B cell (primary cell): ENCODE results near the gene FKBP1B. TPM values are rescaled to one million over a fixed set of nuclear protein-coding genes. Genes with fewer than 3 reads are reported as not detected.

Experiments
- ATAC-seq: fragments of 200-7000 bp; cut with Tn5 transposase; one replicate; pipeline ENCODE4 v1.10.0; 2021; ENCODE audit warnings: low read depth, mild to moderate bottlenecking, moderate number of reproducible peaks, moderate library complexity
- CTCF ChIA-PET: fragments of 350-600 bp; sonication (Branson Sonifier 250); formaldehyde crosslinking; loops from one replicate; lab custom pipeline; 2021; ENCODE audit warnings: antibody characterized with exemption, inconsistent platforms; lab: Charles Lee
- POLR2A ChIA-PET: fragments of 350-600 bp; sonication (Branson Sonifier 250); formaldehyde crosslinking; loops from one replicate; lab custom pipeline; 2021; ENCODE audit warnings: antibody characterized with exemption; lab: Charles Lee
- DNase-seq: peaks from one replicate; pipeline ENCODE4 v3.0.0; 2013
- H2AFZ ChIP-seq: 2 replicates; pipeline ENCODE4 v1.6.1; 2012; ENCODE audit warnings: mild to moderate bottlenecking, low read depth, low read length; ENCODE audit not compliant: insufficient read depth, poor library complexity, severe bottlenecking
- H3K27ac ChIP-seq, 2 donors: 1 replicate in 1 of 2; 2 replicates in 1 of 2; pipeline ENCODE4 v1.5.1; 2012 to 2013; ENCODE audit warnings: low read length in 2 of 2, mild to moderate bottlenecking in 2 of 2, moderate library complexity in 1 of 2
- H3K27me3 ChIP-seq, 4 experiments: fragments of 200-600 bp in 1 of 4; sonication (generic) in 1 of 4; replicated peaks in 1 of 4; 1 replicate in 2 of 4; 2 replicates in 2 of 4; pipeline versions ENCODE4 v1.6.1 to v1.7.0; 2013 to 2016; ENCODE audit warnings: low read length in 3 of 4, mild to moderate bottlenecking in 2 of 4, mixed read lengths in 1 of 4, moderate library complexity in 1 of 4; ENCODE audit not compliant: insufficient read depth in 4 of 4, control insufficient read depth in 3 of 4; ENCODE audit errors: control extremely low read depth in 1 of 4
- H3K36me3 ChIP-seq, 2 experiments: replicated peaks in 1 of 2; 1 replicate in 1 of 2; 2 replicates in 1 of 2; pipeline versions ENCODE4 v1.6.1 to v1.7.1; 2013; ENCODE audit warnings: low read length in 1 of 2; ENCODE audit not compliant: insufficient read depth in 2 of 2, control insufficient read depth in 1 of 2; ENCODE audit errors: control extremely low read depth in 1 of 2, extremely low read depth in 1 of 2
- H3K4me1 ChIP-seq, 2 donors: fragments of 200-600 bp in 1 of 2; sonication (generic) in 1 of 2; 1 replicate in 1 of 2; 2 replicates in 1 of 2; pipeline versions ENCODE4 v1.5.1 to v1.6.1; 2013 to 2017; ENCODE audit warnings: low read length in 2 of 2; ENCODE audit not compliant: control insufficient read depth in 2 of 2, insufficient read depth in 2 of 2
- H3K4me2 ChIP-seq: replicated peaks from 2 replicates; pipeline ENCODE3; 2012; ENCODE audit warnings: mild to moderate bottlenecking, low read depth, low read length; ENCODE audit not compliant: poor library complexity, severe bottlenecking
- H3K4me3 ChIP-seq, 5 experiments: fragments of 200-600 bp in 1 of 5; sonication (generic) in 1 of 5; 1 replicate in 3 of 5; 2 replicates in 2 of 5; pipeline versions ENCODE4 v1.5.1 to v1.7.0; 2011 to 2016; ENCODE audit warnings: low read length in 4 of 5, mild to moderate bottlenecking in 4 of 5, low read depth in 2 of 5, control low read depth in 1 of 5, moderate library complexity in 1 of 5; ENCODE audit not compliant: insufficient read depth in 1 of 5; ENCODE audit errors: control extremely low read depth in 1 of 5, extremely low read depth in 1 of 5
- H3K79me2 ChIP-seq: fragments of 200-600 bp; sonication (generic); one replicate; pipeline ENCODE4 v1.6.0; 2016; ENCODE audit warnings: low read length; ENCODE audit not compliant: control insufficient read depth, insufficient read depth
- H3K9ac ChIP-seq: fragments of 200-600 bp; sonication (generic); 2 replicates; pipeline ENCODE4 v1.6.1; 2017; ENCODE audit warnings: mild to moderate bottlenecking, low read length, moderate library complexity
- H3K9me3 ChIP-seq, 3 donors: one replicate each; pipeline versions ENCODE4 v1.6.1 to v1.7.1; 2013; ENCODE audit warnings: low read length in 2 of 3; ENCODE audit not compliant: control insufficient read depth in 2 of 3, insufficient read depth in 1 of 3; ENCODE audit errors: control extremely low read depth in 1 of 3
- H4K20me1 ChIP-seq: 2 replicates; pipeline ENCODE4 v1.6.0; 2012; ENCODE audit warnings: mild to moderate bottlenecking, low read length; ENCODE audit not compliant: insufficient read depth, control insufficient read depth, poor library complexity, severe bottlenecking
- H3K27ac Mint-ChIP-seq: one replicate; pipeline ENCODE4 v1.8.0; 2021; ENCODE audit warnings: mixed read lengths
- H3K27me3 Mint-ChIP-seq: one replicate; pipeline ENCODE4 v1.8.0; 2021; ENCODE audit warnings: mixed read lengths
- H3K4me1 Mint-ChIP-seq: one replicate; pipeline ENCODE4 v1.8.0; 2021; ENCODE audit warnings: mixed read lengths
- H3K4me3 Mint-ChIP-seq: one replicate; pipeline ENCODE4 v1.8.0; 2021; ENCODE audit warnings: mixed read lengths
- H3K9me3 Mint-ChIP-seq: one replicate; pipeline ENCODE4 v1.8.0; 2022; ENCODE audit warnings: mixed read lengths; ENCODE audit not compliant: insufficient read depth
- EZH2 ChIP-seq: IDR thresholded peaks from 2 replicates; pipeline ENCODE4 v1.6.1; 2012; ENCODE audit warnings: borderline replicate concordance, low read depth, mild to moderate bottlenecking, moderate library complexity, low read length; ENCODE audit not compliant: insufficient read depth, poor library complexity, severe bottlenecking
- WGBS: methylation state at CpG from one replicate; pipeline ENCODE4 v1.1.5; 2013; ENCODE audit warnings: missing lambda C conversion rate; ENCODE audit not compliant: insufficient coverage; 5-methylcytosine and 5-hydroxymethylcytosine counted together
- intact Hi-C: fragments of 100-400 bp; cut with micrococcal nuclease; formaldehyde crosslinking; loops from one replicate; pipeline ENCODE4 v1.10.0; 2022
- polyA plus RNA-seq: library from polyadenylated mRNA; depleted of rRNA; stranded (reverse); fragments of >200 nt; gene quantifications from 2 replicates; pipeline ENCODE4 v1.2.3, GENCODE V29; 2012
- total RNA-seq, 2 donors: library from RNA; stranded (reverse); fragments of 120-200 nt in 1 of 2; gene quantifications; 1 replicate in 1 of 2; 2 replicates in 1 of 2; pipeline versions ENCODE4 v1.2.3 to v1.2.4, GENCODE V29; 2013 to 2022
- TF ChIP-seq, protein P1 (sequence below): fragments of 200-600 bp; IDR thresholded peaks from one replicate; pipeline ENCODE4 v1.8.0; 2022; ENCODE audit warnings: antibody characterized with exemption, mild to moderate bottlenecking

Gene FKBP1B
- total and polyA plus RNA-seq, 2 donors (not counting 1 experiment from before 2014, with no cell fraction given): 0.85 to 3.8 TPM

DNA sequence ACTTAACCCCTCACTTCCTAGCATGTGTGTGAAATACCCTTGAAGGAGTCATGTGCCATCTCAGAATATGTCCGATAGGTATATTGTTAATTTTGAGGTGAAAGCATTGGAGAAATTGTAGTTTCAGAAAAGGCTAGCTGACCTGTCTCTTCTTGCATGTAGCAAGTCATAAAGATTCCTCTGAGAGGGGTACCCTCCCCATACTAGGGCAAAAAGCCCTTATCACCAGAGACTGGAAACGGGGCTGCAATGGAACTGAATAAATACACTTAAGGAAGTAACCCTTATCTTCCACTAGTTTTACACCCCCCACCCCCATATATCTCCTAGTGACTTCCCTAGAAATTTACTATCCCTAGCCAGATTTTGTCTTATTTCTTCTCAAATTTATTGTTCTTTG lies 28.3 kb downstream of the FKBP1B start:
- H3K79me2 ChIP-seq: peaks cover 17% of the 10 kb centered on the region
- Mint-ChIP-seq H3K9me3 (no peaks in the 10 kb centered on the region), H3K4me3 (peak overlapping the region; percentile 98), H3K4me1 (peaks cover 31% of the 10 kb centered on the region), H3K27ac (peak overlapping the region; percentile 99), H3K27me3 (no peaks in the 10 kb centered on the region)
- no peaks in the 10 kb centered on the region for H4K20me1 ChIP-seq
- CTCF ChIA-PET: interaction anchor here (1.4 to 3.7 kb wide), 2 partner anchors 11 to 254 kb away, joined by 3 to 16 read pairs; no protein-coding TSS in a partner anchor
- intact Hi-C loops: loop anchor here (10.0 kb wide), 1 partner anchor 693 kb away; the partner anchor contains the start of gene KLHL29
- H3K27ac ChIP-seq: peak overlapping the region in 1 of 2 donors; percentile 87
- WGBS: 75% methylated on average over 1 of the region's 2 CpGs
- DNase-seq: no peak
- H3K4me3 ChIP-seq: peak overlapping the region in 2 of 5 experiments; percentile 83 to 94
- H3K9me3 ChIP-seq: no peaks in the 10 kb centered on the region
- H3K36me3 ChIP-seq: peaks cover 0 to 20% of the 10 kb centered on the region in 2 experiments
- H2AFZ ChIP-seq: peak overlapping the region; percentile 95
- H3K27me3 ChIP-seq: no peaks in the 10 kb centered on the region
- POLR2A ChIA-PET: interaction anchor here (0.6 kb wide), 1 partner anchor 51 kb away, joined by 3 read pairs; no protein-coding TSS in a partner anchor
- peaks cover 15 to 18% of the 10 kb centered on the region in 2 donors for H3K4me1 ChIP-seq
- no peak for ATAC-seq
- TF ChIP-seq, protein P1, sequence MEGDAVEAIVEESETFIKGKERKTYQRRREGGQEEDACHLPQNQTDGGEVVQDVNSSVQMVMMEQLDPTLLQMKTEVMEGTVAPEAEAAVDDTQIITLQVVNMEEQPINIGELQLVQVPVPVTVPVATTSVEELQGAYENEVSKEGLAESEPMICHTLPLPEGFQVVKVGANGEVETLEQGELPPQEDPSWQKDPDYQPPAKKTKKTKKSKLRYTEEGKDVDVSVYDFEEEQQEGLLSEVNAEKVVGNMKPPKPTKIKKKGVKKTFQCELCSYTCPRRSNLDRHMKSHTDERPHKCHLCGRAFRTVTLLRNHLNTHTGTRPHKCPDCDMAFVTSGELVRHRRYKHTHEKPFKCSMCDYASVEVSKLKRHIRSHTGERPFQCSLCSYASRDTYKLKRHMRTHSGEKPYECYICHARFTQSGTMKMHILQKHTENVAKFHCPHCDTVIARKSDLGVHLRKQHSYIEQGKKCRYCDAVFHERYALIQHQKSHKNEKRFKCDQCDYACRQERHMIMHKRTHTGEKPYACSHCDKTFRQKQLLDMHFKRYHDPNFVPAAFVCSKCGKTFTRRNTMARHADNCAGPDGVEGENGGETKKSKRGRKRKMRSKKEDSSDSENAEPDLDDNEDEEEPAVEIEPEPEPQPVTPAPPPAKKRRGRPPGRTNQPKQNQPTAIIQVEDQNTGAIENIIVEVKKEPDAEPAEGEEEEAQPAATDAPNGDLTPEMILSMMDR: no peak
- no peak for TF ChIP-seq EZH2
- peak overlapping the region; percentile 83 for H3K4me2 ChIP-seq
- no peak overlapping the region for H3K9ac ChIP-seq

DNA sequence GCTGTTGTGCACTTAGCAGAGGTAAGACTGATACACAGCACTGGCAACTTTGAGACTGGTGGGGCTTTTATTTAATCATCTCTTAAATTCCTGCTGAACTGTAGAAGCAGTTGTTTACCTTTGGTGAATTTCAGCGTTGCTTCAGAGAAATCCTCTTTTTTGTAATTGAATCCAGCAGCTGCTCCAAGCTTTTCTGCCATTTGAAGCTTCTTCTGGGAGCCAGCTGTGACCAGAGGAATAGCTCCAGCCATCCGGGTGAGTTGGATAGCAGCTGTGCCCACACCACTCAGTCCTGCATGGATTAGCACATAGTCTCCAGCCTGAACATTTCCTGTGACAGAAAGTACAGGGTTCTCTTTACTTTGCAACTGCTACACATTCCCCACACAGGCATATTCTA lies 31.2 kb downstream of the FKBP1B start:
- 94% methylated on average over 2 of the region's 2 CpGs for WGBS
- POLR2A ChIA-PET: no interaction called here
- Mint-ChIP-seq H3K4me1 (peaks cover 34% of the 10 kb centered on the region), H3K27me3 (no peaks in the 10 kb centered on the region), H3K27ac (no peak overlapping the region), H3K9me3 (no peaks in the 10 kb centered on the region), H3K4me3 (no peak overlapping the region)
- DNase-seq (no peak), ATAC-seq (no peak)
- no peak overlapping the region for H3K9ac ChIP-seq
- peaks cover 20 to 31% of the 10 kb centered on the region in 2 donors for H3K4me1 ChIP-seq
- H3K4me2 ChIP-seq: no peak overlapping the region
- H3K27ac ChIP-seq: no peak overlapping the region
- no peaks in the 10 kb centered on the region for H3K9me3 ChIP-seq
- no peaks in the 10 kb centered on the region for H4K20me1 ChIP-seq
- H3K79me2 ChIP-seq: peaks cover 11% of the 10 kb centered on the region
- TF ChIP-seq EZH2: no peak
- TF ChIP-seq, protein P1: no peak
- no peaks in the 10 kb centered on the region for H3K27me3 ChIP-seq
- H2AFZ ChIP-seq: no peak overlapping the region
- CTCF ChIA-PET: interaction anchor here (1.2 to 1.3 kb wide), 2 partner anchors 215 to 254 kb away, joined by 3 to 4 read pairs; no protein-coding TSS in a partner anchor
- H3K4me3 ChIP-seq: no peak overlapping the region
- intact Hi-C loops: no loop called here
- H3K36me3 ChIP-seq: peaks cover 0 to 12% of the 10 kb centered on the region in 2 experiments
